Mesothelial cell of epicardium (in vitro differentiated cells): ENCODE data around the gene MUTYH. TPM values are rescaled to one million over a fixed set of nuclear protein-coding genes. Genes with fewer than 3 reads are reported as not detected.
"Not testable (repeated sequence)": the region's sequence is repeated elsewhere in the genome, so short reads cannot be mapped to it uniquely, and the experiment has no call there.

Experiments
- DNase-seq, 2 experiments: peaks; one replicate each; pipeline ENCODE4 v3.0.0; 2021; ENCODE audit warnings: low spot score in 2 of 2; ENCODE audit not compliant: unreplicated experiment in 2 of 2
- H3K27ac Mint-ChIP-seq: 2 replicates; pipeline ENCODE4 v1.8.0; 2021; ENCODE audit warnings: mixed read lengths
- H3K27me3 Mint-ChIP-seq: 2 replicates; pipeline ENCODE4 v1.8.0; 2021; ENCODE audit warnings: low read depth, mixed read lengths
- H3K36me3 Mint-ChIP-seq: 2 replicates; pipeline ENCODE4 v1.8.0; 2021; ENCODE audit warnings: mixed read lengths
- H3K4me1 Mint-ChIP-seq: 2 replicates; pipeline ENCODE4 v1.8.0; 2021; ENCODE audit warnings: mixed read lengths
- H3K4me3 Mint-ChIP-seq: 2 replicates; pipeline ENCODE4 v1.8.0; 2021; ENCODE audit warnings: mild to moderate bottlenecking, moderate library complexity, mixed read lengths
- H3K9me3 Mint-ChIP-seq: 2 replicates; pipeline ENCODE4 v1.8.0; 2021; ENCODE audit warnings: mixed read lengths
- CTCF ChIP-seq: fragments of 200-600 bp; sonication (generic); IDR thresholded peaks from one replicate; pipeline ENCODE4 v1.5.0; 2021; ENCODE audit warnings: antibody characterized with exemption; ENCODE audit not compliant: unreplicated experiment
- total RNA-seq: library from RNA; stranded (reverse); gene quantifications from 3 replicates; pipeline ENCODE4 v1.2.1, GENCODE V29; 2021

The MUTYH gene
- total RNA-seq, 1 donor from 2014 or later: 43.0 TPM

- Mint-ChIP-seq H3K9me3 (no peaks in the 10 kb centered on the region), H3K4me3 (no peak overlapping the region), H3K27me3 (no peaks in the 10 kb centered on the region), H3K27ac (no peak overlapping the region), H3K4me1 (peaks cover 1% of the 10 kb centered on the region), H3K36me3 (no peaks in the 10 kb centered on the region)
- DNase-seq: no peak
- no peak for TF ChIP-seq CTCF
Observed at GRCh38 chr1:45297666-45298356, 42.4 kb downstream of the MUTYH start.

- no peak for TF ChIP-seq CTCF
- Mint-ChIP-seq H3K4me3 (no peak overlapping the region), H3K27me3 (peaks cover 8% of the 10 kb centered on the region), H3K27ac (no peak overlapping the region), H3K4me1 (no peaks in the 10 kb centered on the region), H3K9me3 (peaks cover 4% of the 10 kb centered on the region), H3K36me3 (no peaks in the 10 kb centered on the region)
- DNase-seq: no peak
Observed at GRCh38 chr1:45291716-45292115, 48.5 kb downstream of the MUTYH start.

- not testable (repeated sequence) for H3K4me3 Mint-ChIP-seq, H3K9me3 Mint-ChIP-seq, H3K4me1 Mint-ChIP-seq, H3K36me3 Mint-ChIP-seq, DNase-seq, H3K27me3 Mint-ChIP-seq, H3K27ac Mint-ChIP-seq
Observed at GRCh38 chr1:45291002-45291401, 49.2 kb downstream of the MUTYH start.

- not testable (repeated sequence) for DNase-seq, H3K4me3 Mint-ChIP-seq, H3K27me3 Mint-ChIP-seq, H3K27ac Mint-ChIP-seq, H3K4me1 Mint-ChIP-seq, H3K9me3 Mint-ChIP-seq, H3K36me3 Mint-ChIP-seq
Observed at GRCh38 chr1:45286521-45286920, 53.7 kb downstream of the MUTYH start.

GRCh38 chr1:45284858-45285257 lies 55.4 kb downstream of the MUTYH start:
- H3K27me3 Mint-ChIP-seq, H3K9me3 Mint-ChIP-seq, H3K36me3 Mint-ChIP-seq, H3K4me1 Mint-ChIP-seq, H3K4me3 Mint-ChIP-seq, H3K27ac Mint-ChIP-seq, DNase-seq: not testable (repeated sequence)

GRCh38 chr1:45282351-45282750 lies 57.9 kb downstream of the MUTYH start:
- no peak overlapping the region for H3K4me3 Mint-ChIP-seq

More at GRCh38 chr1:45282351-45282750, 57.9 kb downstream of the MUTYH start:
- no peak for DNase-seq
- Mint-ChIP-seq H3K9me3 (peaks cover 25% of the 10 kb centered on the region), H3K4me1 (no peaks in the 10 kb centered on the region), H3K36me3 (no peaks in the 10 kb centered on the region), H3K27ac (no peak overlapping the region), H3K27me3 (peaks cover 6% of the 10 kb centered on the region)
- TF ChIP-seq CTCF: no peak

Other genes starting within 250 kb of the MUTYH start
- 2.0 to 2.5 TPM (median 2.4 TPM) in 3 replicates for gene ZSWIM5, start 133.8 kb downstream of the MUTYH start, total RNA-seq
- gene HPDL, start 13.5 kb downstream of the MUTYH start, total RNA-seq: 2.1 to 2.8 TPM (median 2.4 TPM) in 3 replicates
- 10.9 to 14.0 TPM (median 13.2 TPM) in 3 replicates for gene TOE1, start 270 bp downstream of the MUTYH start, total RNA-seq
- gene TESK2, start 150.7 kb upstream of the MUTYH start, total RNA-seq: 4.3 to 4.9 TPM (median 4.3 TPM) in 3 replicates
- 1.1 to 1.7 TPM (median 1.5 TPM) in 3 replicates for gene CCDC163, start 159.6 kb upstream of the MUTYH start, total RNA-seq
- 8.8 to 9.9 TPM (median 9.8 TPM) in 3 replicates for gene MMACHC, start 159.9 kb upstream of the MUTYH start, total RNA-seq
- gene PRDX1, start 181.4 kb upstream of the MUTYH start, total RNA-seq: 154 to 157 TPM (median 156 TPM) in 3 replicates
- gene AKR1A1, start 210.4 kb upstream of the MUTYH start, total RNA-seq: 177 to 188 TPM (median 180 TPM) in 3 replicates
- 164 to 185 TPM (median 170 TPM) in 3 replicates for gene NASP, start 243.6 kb upstream of the MUTYH start, total RNA-seq